SH-SY5Y (cell line): ENCODE results near the gene SCEL.

ENCODE experiments used
- GATA2 ChIP-seq: IDR thresholded peaks from 2 replicates; pipeline ENCODE4 v1.6.1; 2011; ENCODE audit warnings: mild to moderate bottlenecking, low read depth, low read length
- GATA3 ChIP-seq: IDR thresholded peaks from 2 replicates; pipeline ENCODE4 v1.6.1; 2011; ENCODE audit warnings: low read depth, mild to moderate bottlenecking, low read length, moderate library complexity

The SCEL gene

DNA sequence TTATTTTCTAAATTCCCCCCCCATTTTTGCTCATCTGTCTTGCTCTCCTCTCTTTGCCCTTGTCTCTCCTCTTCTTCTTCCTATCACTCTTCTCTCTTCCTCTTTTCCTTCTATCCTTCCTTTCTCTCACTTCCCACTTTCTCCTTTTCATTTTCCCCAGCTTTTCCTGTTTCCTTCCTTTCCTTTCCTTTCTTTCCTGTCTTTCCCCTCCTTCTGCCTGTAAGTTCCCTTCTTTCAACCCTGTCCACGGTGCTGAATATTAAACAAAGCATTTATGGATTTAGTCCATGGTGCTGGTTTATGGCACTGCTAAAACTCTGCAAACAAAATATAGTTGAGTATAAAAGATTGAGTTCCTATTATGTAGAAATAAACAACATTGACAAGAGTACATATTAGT, 27.6 kb downstream of the SCEL start:
- TF ChIP-seq GATA3 (no peak), GATA2 (no peak)

DNA sequence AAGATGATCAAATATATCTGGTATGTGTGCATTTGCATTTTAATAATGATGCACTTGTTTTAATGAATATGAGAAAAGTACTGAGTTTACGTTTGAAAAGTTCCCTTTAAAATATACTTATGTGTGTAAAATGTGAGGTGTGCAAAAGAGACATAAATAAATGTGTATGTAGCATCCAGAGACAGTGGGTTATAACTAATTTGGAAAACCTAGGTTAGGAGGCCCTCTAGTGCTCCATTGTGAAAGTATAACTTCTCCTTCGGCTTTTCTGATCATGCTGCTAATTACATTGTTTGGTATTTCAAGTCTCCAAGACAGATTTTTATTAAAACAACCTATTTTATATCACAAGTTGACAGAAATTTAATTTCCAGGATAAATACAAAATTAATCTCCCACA, 30.1 kb downstream of the SCEL start:
- TF ChIP-seq GATA3 (no peak), GATA2 (no peak)

DNA sequence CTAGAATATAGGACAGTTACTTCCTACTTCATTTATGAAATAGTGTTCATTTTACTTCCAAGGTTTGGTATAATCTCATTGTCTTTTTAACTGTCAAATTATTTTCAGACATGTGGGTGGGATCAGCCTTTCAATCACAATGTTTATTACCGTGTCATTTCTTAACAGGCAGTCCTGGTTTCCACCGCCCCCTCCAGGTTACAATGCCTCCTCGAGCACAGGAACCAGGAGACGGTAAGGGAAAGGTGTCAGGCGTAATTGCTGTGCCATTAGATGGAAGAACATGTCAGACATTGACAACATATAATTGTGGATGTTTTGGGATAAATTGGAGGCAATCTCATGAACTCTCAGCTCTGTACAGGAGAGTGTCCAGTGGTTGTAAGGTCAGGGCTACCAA, 36.5 kb downstream of the SCEL start:
- TF ChIP-seq GATA2: no peak
- no peak for TF ChIP-seq GATA3

DNA sequence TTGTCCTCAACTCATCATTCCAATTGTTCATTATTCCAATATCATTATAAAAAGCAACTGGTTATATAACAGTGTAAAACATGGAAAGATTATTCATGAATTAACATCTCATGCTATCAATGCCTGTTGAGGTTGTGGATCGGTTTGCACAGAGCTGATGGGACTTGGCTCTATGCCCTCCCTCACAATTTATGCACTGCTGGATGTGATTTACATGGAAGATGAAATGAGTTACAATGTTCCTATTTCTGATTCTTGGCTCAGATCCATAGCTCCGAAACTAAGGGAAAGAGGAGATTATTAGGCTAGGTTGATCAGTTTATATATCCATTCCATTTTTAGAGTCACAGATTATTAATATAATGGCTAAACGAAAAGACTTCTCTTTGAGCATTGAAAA, 38.6 kb downstream of the SCEL start:
- no peak for TF ChIP-seq GATA3

DNA sequence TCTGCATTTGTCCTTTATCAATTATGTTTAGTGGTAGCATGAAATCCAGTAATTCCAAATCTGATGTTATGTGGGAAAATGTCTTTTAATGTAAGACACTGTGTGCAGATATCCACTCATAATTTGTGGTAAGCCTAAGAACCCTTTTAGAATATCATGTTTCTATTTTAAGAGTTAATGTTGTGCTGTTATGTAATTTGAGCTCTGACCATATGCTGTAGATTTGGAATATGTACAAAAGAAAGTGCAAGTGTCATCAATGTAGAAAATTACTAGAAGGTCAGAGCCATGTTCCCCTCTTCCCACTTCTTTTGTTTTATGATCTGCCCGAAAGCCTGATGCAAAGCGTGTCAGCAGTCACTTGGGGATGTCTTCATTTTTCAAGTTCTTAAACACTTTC, 44.5 kb downstream of the SCEL start:
- no peak for TF ChIP-seq GATA3
- no peak for TF ChIP-seq GATA2

DNA sequence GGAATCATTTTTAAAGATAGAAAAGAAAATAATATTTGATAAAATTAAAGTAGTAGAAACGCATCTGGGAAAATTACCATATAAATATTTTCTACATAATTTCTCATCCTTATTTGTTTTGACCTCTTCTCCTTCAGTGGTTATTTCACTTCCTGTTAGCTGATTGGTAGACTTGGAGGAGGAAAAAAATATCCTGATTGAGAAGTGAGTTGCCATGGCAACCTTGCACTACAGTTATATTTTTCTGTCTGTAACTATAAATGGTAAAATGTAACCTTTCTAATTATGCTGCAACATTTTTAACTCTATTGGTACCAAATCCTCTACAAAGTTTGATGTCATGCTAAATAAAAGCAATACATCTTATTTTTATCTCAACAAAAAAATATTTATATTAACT, 45.2 kb downstream of the SCEL start:
- TF ChIP-seq GATA3: no peak
- TF ChIP-seq GATA2: no peak

DNA sequence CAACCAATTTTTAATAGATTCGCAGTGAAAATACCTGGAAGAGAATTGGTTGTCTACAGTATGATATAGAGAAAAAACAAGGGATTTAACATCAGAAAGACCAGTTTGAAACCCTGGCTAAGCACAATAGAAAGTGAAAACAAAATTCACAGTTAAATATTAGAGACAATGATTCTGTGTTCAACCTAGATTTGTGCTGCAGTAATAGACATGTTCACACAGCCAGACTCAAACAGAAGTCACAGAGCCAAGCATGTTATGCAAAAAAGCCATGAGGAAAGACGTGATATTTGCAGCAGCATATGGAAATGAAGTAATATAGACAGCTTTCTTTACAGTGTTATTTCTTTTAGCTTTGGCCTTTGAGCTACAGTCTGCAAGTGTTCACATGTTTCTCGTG, 48.1 kb downstream of the SCEL start:
- no peak for TF ChIP-seq GATA3
- TF ChIP-seq GATA2: no peak

DNA sequence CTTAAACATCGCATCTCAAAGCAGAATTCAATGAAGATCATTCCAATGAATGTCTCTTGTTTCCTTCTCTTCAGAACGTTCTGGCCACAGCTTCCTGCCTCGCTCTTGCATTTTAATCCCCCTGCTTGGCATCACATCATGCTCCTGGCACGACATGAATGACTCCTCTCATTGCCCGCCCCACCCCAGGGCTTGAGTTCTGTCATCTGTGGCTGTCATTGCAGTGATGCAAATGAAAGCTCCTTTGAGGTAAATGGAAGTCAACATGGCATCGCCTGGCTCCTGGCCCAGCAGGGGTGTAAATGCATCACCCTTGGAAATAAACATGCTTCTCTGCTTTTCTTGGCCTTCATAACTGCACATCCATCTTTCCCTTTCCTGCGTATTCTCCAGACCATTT, 48.6 kb downstream of the SCEL start:
- TF ChIP-seq GATA2 (no peak), GATA3 (no peak)

DNA sequence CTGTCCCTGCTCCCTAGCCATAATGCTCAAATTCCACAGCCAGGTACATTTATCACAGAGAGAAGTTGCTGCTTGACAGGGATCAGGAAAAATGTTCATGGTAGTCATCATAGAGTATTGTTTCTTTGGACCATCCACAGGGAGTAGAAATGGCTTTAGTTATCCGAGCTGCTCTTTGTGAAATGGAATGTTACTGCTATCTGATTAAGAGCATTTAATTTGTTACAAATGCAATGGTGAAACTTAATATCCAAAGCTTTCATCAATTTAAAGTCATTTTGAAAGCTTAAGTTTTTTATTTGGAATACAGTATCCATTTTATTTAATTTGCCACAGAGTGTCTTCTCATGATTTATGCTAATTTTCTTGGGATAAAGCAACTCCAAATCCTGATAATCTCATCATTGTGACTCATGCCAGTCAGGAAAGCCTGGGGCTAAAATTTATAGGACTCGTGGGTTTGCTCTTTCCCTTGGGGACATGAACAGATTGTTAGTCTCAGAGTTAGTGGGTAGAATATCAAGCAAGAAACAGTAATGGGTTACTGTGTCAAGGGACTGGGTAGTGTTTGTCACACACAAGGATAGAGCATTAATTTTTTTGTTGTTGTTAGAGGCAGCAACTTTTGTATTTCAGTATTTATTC, 59.8 kb downstream of the SCEL start:
- TF ChIP-seq GATA2: no peak
- TF ChIP-seq GATA3: no peak

DNA sequence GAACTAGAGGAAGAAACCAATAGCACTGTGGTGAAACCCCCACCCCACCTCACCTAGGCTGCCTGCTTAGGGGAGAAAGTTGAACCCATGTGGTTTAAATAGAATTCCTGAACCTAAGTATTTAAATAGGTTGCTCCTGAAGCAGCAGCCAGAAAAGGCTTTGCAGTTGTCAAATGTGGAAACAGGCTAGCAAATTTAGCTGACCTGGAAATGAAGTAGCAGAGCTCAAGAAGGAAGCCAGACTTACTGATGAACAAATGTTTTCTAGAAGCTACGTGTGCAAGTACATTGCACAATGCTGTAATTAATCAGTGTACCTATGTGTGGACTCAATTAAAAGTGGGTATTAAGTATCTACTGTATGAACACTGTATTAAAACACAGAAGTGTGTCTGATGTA, 61.3 kb downstream of the SCEL start:
- TF ChIP-seq GATA2 (no peak), GATA3 (no peak)

DNA sequence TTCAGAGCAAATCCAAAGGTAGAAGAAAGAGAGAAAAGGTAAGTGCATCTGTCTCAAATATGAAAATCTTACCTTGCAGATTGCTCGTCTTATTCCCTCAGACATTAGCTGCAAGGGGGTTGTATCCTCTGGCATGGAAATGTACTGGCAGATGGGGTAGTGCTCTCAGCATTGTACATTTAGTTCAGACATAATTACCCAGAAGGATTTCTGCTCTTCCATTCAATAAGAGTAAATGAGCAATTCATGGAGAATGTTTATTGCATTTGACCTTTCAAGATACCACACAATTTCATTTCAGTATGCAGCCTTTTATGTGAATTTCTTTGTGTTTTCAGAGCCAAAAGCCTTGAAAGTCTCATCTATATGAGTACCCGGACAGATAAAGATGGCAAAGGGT, 63.8 kb downstream of the SCEL start:
- TF ChIP-seq GATA2: no peak
- TF ChIP-seq GATA3: no peak

DNA sequence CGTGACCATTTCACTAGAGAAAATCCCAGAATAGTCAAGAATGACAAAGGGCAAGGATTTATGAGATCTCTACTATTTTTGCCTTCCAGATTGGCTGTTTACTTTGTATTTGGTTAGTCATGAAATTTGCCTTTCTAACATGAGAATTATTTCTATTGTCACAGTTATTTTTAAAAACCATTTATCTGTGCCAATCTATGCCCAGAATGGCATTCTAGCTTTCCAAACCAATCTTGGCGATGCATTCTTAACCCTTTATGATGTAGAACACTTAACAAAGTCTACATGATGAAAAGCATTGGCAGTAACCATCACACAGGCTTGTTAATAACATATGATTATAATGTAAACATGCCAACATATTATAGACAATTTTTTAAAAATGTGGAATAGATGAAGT, 65.2 kb downstream of the SCEL start:
- no peak for TF ChIP-seq GATA2
- no peak for TF ChIP-seq GATA3

DNA sequence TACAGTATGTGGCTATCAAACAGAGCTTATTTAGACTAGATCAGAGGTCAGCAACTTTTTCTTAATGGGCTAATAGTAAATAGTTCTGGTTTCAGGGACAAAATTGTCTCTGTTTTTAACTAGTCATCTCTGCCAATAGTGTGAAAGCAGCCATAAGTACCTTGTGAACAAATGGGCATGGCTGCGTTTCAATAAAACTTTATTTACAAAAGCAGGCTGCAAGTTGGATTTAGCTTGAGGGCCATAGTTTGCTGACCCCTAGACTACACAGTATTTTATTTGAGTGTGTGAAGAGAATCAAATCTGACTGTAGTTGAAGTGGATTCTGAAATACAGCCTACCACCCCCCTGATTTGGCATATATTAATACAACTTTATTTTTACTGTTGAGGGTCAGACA, 75.6 kb downstream of the SCEL start:
- TF ChIP-seq GATA3 (no peak), GATA2 (no peak)

DNA sequence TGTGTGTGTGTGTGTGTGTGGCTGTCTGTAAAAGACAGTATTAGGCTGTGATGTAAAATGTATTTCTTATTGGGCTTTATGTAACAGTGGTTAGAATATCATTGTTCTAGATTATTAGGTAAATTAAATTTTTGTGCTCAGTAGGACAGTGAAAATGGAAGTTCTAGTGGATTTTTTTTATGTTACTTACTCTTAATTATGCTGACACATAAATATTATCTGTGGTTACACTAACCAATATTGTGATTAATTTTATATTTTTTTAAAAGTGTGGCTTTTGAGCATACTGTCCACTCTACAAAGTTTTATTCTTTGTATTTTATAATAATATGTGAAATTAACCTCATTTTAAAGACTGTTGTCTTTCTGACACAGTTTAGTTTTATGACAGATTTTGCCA, 80.5 kb downstream of the SCEL start:
- TF ChIP-seq GATA3 (no peak), GATA2 (no peak)

DNA sequence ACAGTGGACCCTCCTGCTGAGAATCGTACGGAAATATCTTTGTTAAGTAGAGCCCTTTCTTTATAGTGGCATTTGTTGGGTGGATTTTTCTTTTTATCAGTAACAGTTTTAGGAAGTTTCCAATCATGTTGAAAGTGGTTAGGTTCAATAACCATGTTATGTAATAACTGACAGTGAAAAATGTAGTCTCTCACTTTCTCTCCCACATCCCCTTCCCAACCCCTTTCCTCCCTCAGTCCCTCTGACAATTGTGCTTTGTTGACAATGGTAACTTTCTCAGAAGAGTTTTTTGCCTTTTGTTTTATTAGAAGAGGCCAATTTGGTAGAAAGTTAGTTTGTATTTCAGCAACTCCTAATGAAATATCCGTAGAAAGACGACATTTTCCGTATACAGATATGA, 84.1 kb downstream of the SCEL start:
- TF ChIP-seq GATA3 (no peak), GATA2 (no peak)

DNA sequence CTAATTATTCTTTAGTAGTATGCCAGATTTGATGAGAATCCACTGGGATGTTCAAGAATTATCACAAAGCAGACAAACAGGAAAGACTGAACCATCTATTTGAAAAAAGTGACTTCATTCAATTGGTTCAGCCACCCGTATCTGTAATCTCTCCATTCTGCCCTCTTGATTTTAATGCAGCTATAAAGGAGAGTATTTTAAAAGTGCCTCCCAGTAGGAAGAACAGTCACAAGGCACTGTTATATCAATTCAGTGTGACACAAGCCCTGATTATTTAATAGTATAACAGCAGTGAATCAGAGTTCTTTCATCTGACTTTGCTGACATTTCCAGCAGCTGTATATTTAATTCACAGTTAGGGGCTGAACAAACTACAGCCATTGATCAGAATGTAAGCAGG, 84.6 kb downstream of the SCEL start:
- TF ChIP-seq GATA2: no peak
- no peak for TF ChIP-seq GATA3
